H1 (cell line): ENCODE data around the gene CNNM3. TPM values are rescaled to one million over a fixed set of nuclear protein-coding genes. Genes with fewer than 3 reads are reported as not detected.

Experiments
- CTCF ChIA-PET: fragments of 300-600 bp; sonication (Branson Sonifier 250); formaldehyde crosslinking; loops from one replicate; lab custom pipeline; 2021; ENCODE audit not compliant: partially characterized antibody; lab: Charles Lee
- POLR2A ChIA-PET: fragments of 300-600 bp; sonication (Branson Sonifier 250); formaldehyde crosslinking; loops from one replicate; lab custom pipeline; 2021; ENCODE audit warnings: inconsistent platforms; ENCODE audit not compliant: partially characterized antibody; lab: Charles Lee
- DNase-seq, 2 experiments: peaks; one replicate each; pipeline versions ENCODE4 v3.0.0 to v3.0.0-alpha.2; 2010 to 2022; ENCODE audit warnings: low spot score in 2 of 2, low read depth in 1 of 2, mixed read lengths in 1 of 2
- FAIRE-seq: peaks from 2 replicates; lab custom pipeline; 2011; peaks lifted over from hg19 to GRCh38; lab: Jason Lieb, UNC
- H2AFZ ChIP-seq: 2 replicates; pipeline ENCODE4 v1.8.1; 2012; ENCODE audit warnings: low read length, inconsistent platforms
- H2AK5ac ChIP-seq: 2 replicates; pipeline ENCODE4 v1.6.1; 2013; ENCODE audit warnings: low read depth, low read length
- H2BK120ac ChIP-seq: replicated peaks from 2 replicates; pipeline ENCODE3; 2013; ENCODE audit warnings: low read depth, low read length, inconsistent platforms
- H2BK12ac ChIP-seq: 2 replicates; pipeline ENCODE4 v1.6.1; 2013; ENCODE audit warnings: low read depth, low read length
- H2BK15ac ChIP-seq: 2 replicates; pipeline ENCODE4 v1.6.1; 2013; ENCODE audit warnings: low read length
- H2BK20ac ChIP-seq: 2 replicates; pipeline ENCODE4 v1.6.1; 2013; ENCODE audit warnings: low read length
- H2BK5ac ChIP-seq: 2 replicates; pipeline ENCODE4 v1.6.1; 2013; ENCODE audit warnings: low read depth, low read length
- H3K14ac ChIP-seq: 2 replicates; pipeline ENCODE4 v1.6.1; 2013; ENCODE audit warnings: inconsistent platforms; ENCODE audit not compliant: insufficient read length
- H3K18ac ChIP-seq: 2 replicates; pipeline ENCODE4 v1.6.1; 2013; ENCODE audit warnings: low read length; ENCODE audit errors: extremely low read depth
- H3K23ac ChIP-seq: 2 replicates; pipeline ENCODE4 v1.6.1; 2013; ENCODE audit warnings: inconsistent platforms; ENCODE audit not compliant: insufficient read length
- H3K23me2 ChIP-seq: 2 replicates; pipeline ENCODE4 v1.6.1; 2013; ENCODE audit warnings: low read depth, low read length
- H3K27ac ChIP-seq: 2 replicates; pipeline ENCODE4 v1.6.1; 2011; ENCODE audit warnings: low read depth, low read length, inconsistent platforms
- H3K27me3 ChIP-seq, 4 experiments: replicated peaks in 1 of 4; 1 replicate in 1 of 4; 2 replicates in 3 of 4; pipeline versions ENCODE4 v1.6.1 to v1.8.1; 2011 to 2013; ENCODE audit warnings: low read length in 3 of 4, mild to moderate bottlenecking in 3 of 4, inconsistent platforms in 2 of 4, mixed read lengths in 2 of 4, moderate library complexity in 1 of 4; ENCODE audit not compliant: control insufficient read depth in 3 of 4, insufficient read depth in 3 of 4; ENCODE audit errors: extremely low read depth in 1 of 4
- H3K36me3 ChIP-seq, 4 experiments: 2 replicates each; pipeline versions ENCODE4 v1.6.1 to v1.8.1; 2011 to 2013; ENCODE audit warnings: mild to moderate bottlenecking in 4 of 4, low read length in 3 of 4, moderate library complexity in 2 of 4, control low read depth in 1 of 4, inconsistent platforms in 1 of 4; ENCODE audit not compliant: insufficient read depth in 4 of 4, control insufficient read depth in 2 of 4
- H3K4ac ChIP-seq: replicated peaks from 2 replicates; pipeline ENCODE3; 2013; ENCODE audit warnings: low read length, low read depth, mixed read lengths, inconsistent platforms; ENCODE audit not compliant: insufficient read length
- H3K4me1 ChIP-seq, 4 experiments: replicated peaks in 1 of 4; 1 replicate in 1 of 4; 2 replicates in 3 of 4; pipeline versions ENCODE4 v1.6.1 to v1.8.1; 2011 to 2013; ENCODE audit warnings: low read length in 3 of 4, inconsistent platforms in 2 of 4, mixed read lengths in 1 of 4; ENCODE audit not compliant: insufficient read depth in 4 of 4, control insufficient read depth in 3 of 4
- H3K4me2 ChIP-seq, 2 experiments: 2 replicates each; pipeline versions ENCODE4 v1.6.1 to v1.8.1; 2011 to 2013; ENCODE audit warnings: low read depth in 2 of 2, low read length in 2 of 2, control low read depth in 1 of 2, inconsistent platforms in 1 of 2, mild to moderate bottlenecking in 1 of 2; ENCODE audit not compliant: insufficient read depth in 1 of 2
- H3K4me3 ChIP-seq, 4 experiments: fragments of 200-600, 300-600 bp in 1 of 4; sonication (generic), shearing (Covaris generic), sonication (Bioruptor Twin) in 1 of 4; 2 replicates each; pipeline versions ENCODE4 v1.5.1 to v1.8.1; 2011 to 2016; ENCODE audit warnings: low read length in 4 of 4, low read depth in 3 of 4, control low read depth in 2 of 4, inconsistent platforms in 2 of 4, mild to moderate bottlenecking in 2 of 4, mixed read lengths in 1 of 4, moderate library complexity in 1 of 4; ENCODE audit not compliant: insufficient read depth in 2 of 4; ENCODE audit errors: extremely low read depth in 1 of 4
- H3K56ac ChIP-seq: replicated peaks from 2 replicates; pipeline ENCODE3; 2013; ENCODE audit warnings: low read depth, mild to moderate bottlenecking, mixed read lengths, low read length, inconsistent platforms; ENCODE audit not compliant: insufficient read length
- H3K79me1 ChIP-seq: 2 replicates; pipeline ENCODE4 v1.6.1; 2013; ENCODE audit warnings: low read depth, low read length, control low read depth
- H3K79me2 ChIP-seq, 2 experiments: 2 replicates each; pipeline versions ENCODE4 v1.6.1 to v1.8.1; 2012 to 2013; ENCODE audit warnings: low read length in 2 of 2, mild to moderate bottlenecking in 2 of 2, inconsistent platforms in 1 of 2; ENCODE audit not compliant: insufficient read depth in 2 of 2, control insufficient read depth in 1 of 2
- H3K9ac ChIP-seq, 4 experiments: replicated peaks in 1 of 4; 1 replicate in 1 of 4; 2 replicates in 3 of 4; pipeline versions ENCODE4 v1.6.1 to v1.8.1; 2011 to 2013; ENCODE audit warnings: low read depth in 3 of 4, low read length in 3 of 4, control low read depth in 2 of 4, mild to moderate bottlenecking in 2 of 4, moderate library complexity in 2 of 4, inconsistent platforms in 1 of 4; ENCODE audit errors: extremely low read depth in 1 of 4
- H3K9me3 ChIP-seq, 2 experiments: 2 replicates each; pipeline versions ENCODE4 v1.6.1 to v1.8.1; 2012 to 2013; ENCODE audit warnings: mild to moderate bottlenecking in 2 of 2, moderate library complexity in 2 of 2, control low read depth in 1 of 2, inconsistent platforms in 1 of 2, low read depth in 1 of 2, low read length in 1 of 2, mixed read lengths in 1 of 2; ENCODE audit not compliant: insufficient read depth in 2 of 2
- H4K20me1 ChIP-seq, 2 experiments: replicated peaks in 1 of 2; 2 replicates each; pipeline versions ENCODE3 to v1.8.1; 2011 to 2013; ENCODE audit warnings: inconsistent platforms in 2 of 2, low read length in 2 of 2, mild to moderate bottlenecking in 1 of 2; ENCODE audit not compliant: insufficient read depth in 2 of 2, control insufficient read depth in 1 of 2
- H4K5ac ChIP-seq: 2 replicates; pipeline ENCODE4 v1.6.1; 2013; ENCODE audit warnings: low read length, low read depth, mixed read lengths, inconsistent platforms; ENCODE audit not compliant: insufficient read length
- H4K8ac ChIP-seq: 2 replicates; pipeline ENCODE4 v1.8.0; 2013; ENCODE audit warnings: mild to moderate bottlenecking, moderate library complexity, low read length, inconsistent platforms; ENCODE audit not compliant: insufficient read depth; ENCODE audit errors: extremely low read depth
- H4K91ac ChIP-seq: replicated peaks from 2 replicates; pipeline ENCODE3; 2013; ENCODE audit warnings: low read length, mixed read lengths, inconsistent platforms; ENCODE audit not compliant: insufficient read length
- CBX8 ChIP-seq: fragments of 300-800, 300-1000 bp; sonication (generic); IDR thresholded peaks from 2 replicates; pipeline ENCODE4 v1.7.1; 2016; ENCODE audit warnings: low read depth, low read length, borderline replicate concordance
- CHD2 ChIP-seq: IDR thresholded peaks from 2 replicates; pipeline ENCODE4 v1.6.1; 2012; ENCODE audit warnings: low read length, improper control_type of control experiment
- EGR1 ChIP-seq: IDR thresholded peaks from 2 replicates; pipeline ENCODE4 v1.6.1; 2011; ENCODE audit warnings: low read depth, low read length, borderline replicate concordance
- WGBS, 2 experiments: shearing (Covaris generic) in 1 of 2; methylation state at CpG; one replicate each; pipeline versions ENCODE4 v1.1.6 to v1.1.7; 2013 to 2015; ENCODE audit warnings: low lambda C conversion rate in 2 of 2, mixed read lengths in 2 of 2, inconsistent platforms in 1 of 2, low coverage in 1 of 2, missing lambda C conversion rate in 1 of 2; ENCODE audit not compliant: insufficient replicate concordance in 2 of 2, insufficient coverage in 1 of 2, insufficient read length in 1 of 2; ENCODE audit errors: extremely low coverage in 1 of 2, missing lambda C conversion rate in 1 of 2; 5-methylcytosine and 5-hydroxymethylcytosine counted together
- polyA plus RNA-seq, 7 experiments: library from polyadenylated mRNA; depleted of rRNA in 3 of 7; stranded (reverse) in 5 of 7; unstranded in 2 of 7; fragments of >200 nt in 5 of 7; fragments of 200-250 nt in 2 of 7; gene quantifications; 1 replicate in 5 of 7; 2 replicates in 1 of 7; 4 replicates in 1 of 7; pipeline versions ENCODE4 v1.2.1 to v1.2.3, GENCODE V29; 2011 to 2013; ENCODE audit warnings: missing spikeins in 2 of 7, mixed read lengths in 2 of 7
- total RNA-seq: library from RNA; stranded (reverse); fragmentation: NEBNext Ultra II Directional; extraction: Animal tissue kit (Norgen Biotek cat#: 25700); gene quantifications from 2 replicates; pipeline ENCODE4 v1.2.1, GENCODE V29; 2021

The CNNM3 gene
- total and polyA plus RNA-seq, 2 of the 8 experiments (the other 6 are each of a cell fraction or from before 2014, with no cell fraction given), result 29.1 to 29.2 TPM

- H3K23ac ChIP-seq, result no peak overlapping the region
- H3K79me2 ChIP-seq, result peaks cover 0 to 28% of the 10 kb centered on the region in 2 experiments; a peak in 2 of 4 replicates
- no peak overlapping the region for H4K91ac ChIP-seq
- no peak overlapping the region for H3K4ac ChIP-seq
- no peak overlapping the region for H4K5ac ChIP-seq
- WGBS, 2 experiments, result 89% methylated on average over 21 of the region's 22 CpGs; no CpG with 5 or more reads in 1 of the 2 experiments
- ChIA-PET POLR2A (interaction anchor here (1.3 kb wide), 1 partner anchor 9 kb away, joined by 3 read pairs; no protein-coding TSS in a partner anchor), CTCF (interaction anchor here (1.2 kb wide), 1 partner anchor 8 kb away, joined by 5 read pairs; no protein-coding TSS in a partner anchor)
- H3K79me1 ChIP-seq, result peaks cover 11% of the 10 kb centered on the region
- H2BK15ac ChIP-seq, result no peak overlapping the region
- no peak overlapping the region for H3K9ac ChIP-seq
- FAIRE-seq (no peak), DNase-seq (no peak)
- no peak overlapping the region for H2BK5ac ChIP-seq
- no peak overlapping the region for H2BK120ac ChIP-seq
- H3K18ac ChIP-seq, result no peak overlapping the region
- H3K27ac ChIP-seq, result no peak overlapping the region
- no peak overlapping the region for H2AFZ ChIP-seq
- H2AK5ac ChIP-seq, result no peak overlapping the region
- no peak overlapping the region for H2BK20ac ChIP-seq
- H2BK12ac ChIP-seq, result no peak overlapping the region
- no peak overlapping the region for H3K4me3 ChIP-seq
- H3K4me1 ChIP-seq, result peaks cover 0 to 2% (median 0%) of the 10 kb centered on the region in 4 experiments; a peak in 2 of 7 replicates
- H3K36me3 ChIP-seq, result peaks cover 22 to 59% (median 37%) of the 10 kb centered on the region in 4 experiments
- H3K4me2 ChIP-seq, result no peak overlapping the region
- no peak overlapping the region for H4K8ac ChIP-seq
- H3K23me2 ChIP-seq, result no peaks in the 10 kb centered on the region
- no peaks in the 10 kb centered on the region for H3K9me3 ChIP-seq
- H3K56ac ChIP-seq, result no peak overlapping the region
- H3K27me3 ChIP-seq, result no peaks in the 10 kb centered on the region
- H4K20me1 ChIP-seq, result peaks cover 0 to 18% of the 10 kb centered on the region in 2 experiments
- no peak overlapping the region for H3K14ac ChIP-seq
- TF ChIP-seq CHD2 (no peak), CBX8 (no peak), EGR1 (no peak)
Measured at GRCh38 chr2:96826546-96827278, 10.6 kb downstream of the CNNM3 start.
